ENCODE measurements around the gene PLAGL2. TPM values are rescaled to one million over a fixed set of nuclear protein-coding genes. Genes with fewer than 3 reads are reported as not detected.
"Not testable (repeated sequence)": the region's sequence is repeated elsewhere in the genome, so short reads cannot be mapped to it uniquely, and the experiment has no call there.

PLAGL2 gene
- total RNA-seq, 1 donor from 2014 or later, result 34.9 TPM

DNA sequence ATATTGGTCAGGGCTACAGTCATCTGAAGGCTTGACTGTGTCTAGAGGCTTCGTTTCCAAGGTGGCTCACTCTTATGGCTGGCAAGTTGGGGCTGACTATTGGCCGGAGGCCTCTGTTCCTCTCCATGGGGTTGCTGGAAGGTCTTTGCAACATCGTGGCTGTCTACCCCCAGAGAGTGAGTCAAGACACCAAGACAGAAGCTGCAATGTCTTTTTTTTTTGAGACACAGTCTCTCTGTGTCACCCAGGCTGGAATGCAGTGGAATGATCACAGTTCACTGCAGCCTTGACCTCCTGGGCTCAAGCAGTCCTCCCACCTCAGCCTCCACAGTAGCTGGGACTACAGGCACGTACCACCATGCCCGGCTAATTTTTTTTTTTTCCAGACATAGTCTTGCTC, 40.5 kb upstream of the PLAGL2 start:
- H3K27ac Mint-ChIP-seq (ENCODE audit: unreplicated experiment), result no peak overlapping the region
- DNase-seq, result no peak
- H3K9me3 Mint-ChIP-seq (ENCODE audit: unreplicated experiment), result peaks cover 3% of the 10 kb centered on the region
- no peaks in the 10 kb centered on the region for H3K36me3 Mint-ChIP-seq (ENCODE audit: unreplicated experiment)
- TF ChIP-seq, protein P1, sequence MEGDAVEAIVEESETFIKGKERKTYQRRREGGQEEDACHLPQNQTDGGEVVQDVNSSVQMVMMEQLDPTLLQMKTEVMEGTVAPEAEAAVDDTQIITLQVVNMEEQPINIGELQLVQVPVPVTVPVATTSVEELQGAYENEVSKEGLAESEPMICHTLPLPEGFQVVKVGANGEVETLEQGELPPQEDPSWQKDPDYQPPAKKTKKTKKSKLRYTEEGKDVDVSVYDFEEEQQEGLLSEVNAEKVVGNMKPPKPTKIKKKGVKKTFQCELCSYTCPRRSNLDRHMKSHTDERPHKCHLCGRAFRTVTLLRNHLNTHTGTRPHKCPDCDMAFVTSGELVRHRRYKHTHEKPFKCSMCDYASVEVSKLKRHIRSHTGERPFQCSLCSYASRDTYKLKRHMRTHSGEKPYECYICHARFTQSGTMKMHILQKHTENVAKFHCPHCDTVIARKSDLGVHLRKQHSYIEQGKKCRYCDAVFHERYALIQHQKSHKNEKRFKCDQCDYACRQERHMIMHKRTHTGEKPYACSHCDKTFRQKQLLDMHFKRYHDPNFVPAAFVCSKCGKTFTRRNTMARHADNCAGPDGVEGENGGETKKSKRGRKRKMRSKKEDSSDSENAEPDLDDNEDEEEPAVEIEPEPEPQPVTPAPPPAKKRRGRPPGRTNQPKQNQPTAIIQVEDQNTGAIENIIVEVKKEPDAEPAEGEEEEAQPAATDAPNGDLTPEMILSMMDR (IDR thresholded peaks at IDR 0.05; ENCODE audit: partially characterized antibody, unreplicated experiment), result no peak
- no peak overlapping the region for H3K4me3 Mint-ChIP-seq (ENCODE audit: unreplicated experiment)
- H3K27me3 Mint-ChIP-seq (ENCODE audit: unreplicated experiment), result no peaks in the 10 kb centered on the region
- peaks cover 2% of the 10 kb centered on the region for H3K4me1 Mint-ChIP-seq (ENCODE audit: low read depth, unreplicated experiment)

DNA sequence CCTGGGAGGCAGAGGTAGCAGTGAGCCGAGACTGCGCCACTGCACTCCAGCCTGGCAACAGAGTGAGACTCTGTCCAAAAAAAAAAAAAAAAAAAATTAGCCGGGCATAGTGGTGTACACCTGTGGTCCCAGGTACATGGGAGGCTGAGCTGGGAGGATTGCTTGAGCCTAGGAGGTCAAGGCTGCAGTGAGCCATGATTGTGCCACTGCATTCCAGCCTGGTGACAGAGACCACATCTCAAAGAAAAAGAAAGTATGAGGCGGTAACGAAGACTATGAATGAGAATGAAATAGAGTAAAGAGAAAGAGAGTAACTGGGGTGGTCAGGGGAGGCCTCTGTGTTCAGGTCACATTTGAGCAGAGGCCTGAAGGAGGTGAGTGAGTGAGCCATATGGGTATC, 38.7 kb upstream of the PLAGL2 start:
- H3K4me3 Mint-ChIP-seq (ENCODE audit: unreplicated experiment); DNase-seq; H3K36me3 Mint-ChIP-seq (ENCODE audit: unreplicated experiment); H3K9me3 Mint-ChIP-seq (ENCODE audit: unreplicated experiment); H3K27me3 Mint-ChIP-seq (ENCODE audit: unreplicated experiment); H3K4me1 Mint-ChIP-seq (ENCODE audit: low read depth, unreplicated experiment): not testable (repeated sequence)
- H3K27ac Mint-ChIP-seq (ENCODE audit: unreplicated experiment), result peak overlapping the region; percentile 5

DNA sequence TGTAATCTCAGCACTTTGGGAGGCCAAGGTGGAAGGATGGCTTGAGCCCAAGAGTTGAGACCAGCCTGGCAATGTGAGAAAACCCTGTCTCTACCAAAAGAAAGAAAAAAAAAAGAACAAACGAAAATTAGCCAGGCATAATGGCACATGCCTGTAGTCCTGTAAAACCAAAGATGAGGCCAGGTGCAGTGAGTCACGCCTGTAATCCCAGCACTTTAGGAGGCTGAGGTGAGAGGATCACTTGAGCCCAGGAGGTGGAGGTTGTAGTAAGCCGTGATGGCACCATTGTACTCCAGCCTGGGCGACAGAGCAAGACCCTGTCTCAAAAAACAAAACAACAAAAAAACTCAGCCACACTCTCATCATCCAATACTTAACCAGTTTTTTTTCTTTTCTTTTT, 37.4 kb upstream of the PLAGL2 start:
- H3K4me1 Mint-ChIP-seq (ENCODE audit: low read depth, unreplicated experiment), result peaks cover 4% of the 10 kb centered on the region
- H3K4me3 Mint-ChIP-seq (ENCODE audit: unreplicated experiment), result no peak overlapping the region
- TF ChIP-seq, protein P1 (IDR thresholded peaks at IDR 0.05; ENCODE audit: partially characterized antibody, unreplicated experiment), result no peak
- H3K27ac Mint-ChIP-seq (ENCODE audit: unreplicated experiment), result no peak overlapping the region
- DNase-seq, result no peak
- H3K9me3 Mint-ChIP-seq (ENCODE audit: unreplicated experiment), result peaks cover 3% of the 10 kb centered on the region
- H3K36me3 Mint-ChIP-seq (ENCODE audit: unreplicated experiment), result no peaks in the 10 kb centered on the region
- no peaks in the 10 kb centered on the region for H3K27me3 Mint-ChIP-seq (ENCODE audit: unreplicated experiment)

DNA sequence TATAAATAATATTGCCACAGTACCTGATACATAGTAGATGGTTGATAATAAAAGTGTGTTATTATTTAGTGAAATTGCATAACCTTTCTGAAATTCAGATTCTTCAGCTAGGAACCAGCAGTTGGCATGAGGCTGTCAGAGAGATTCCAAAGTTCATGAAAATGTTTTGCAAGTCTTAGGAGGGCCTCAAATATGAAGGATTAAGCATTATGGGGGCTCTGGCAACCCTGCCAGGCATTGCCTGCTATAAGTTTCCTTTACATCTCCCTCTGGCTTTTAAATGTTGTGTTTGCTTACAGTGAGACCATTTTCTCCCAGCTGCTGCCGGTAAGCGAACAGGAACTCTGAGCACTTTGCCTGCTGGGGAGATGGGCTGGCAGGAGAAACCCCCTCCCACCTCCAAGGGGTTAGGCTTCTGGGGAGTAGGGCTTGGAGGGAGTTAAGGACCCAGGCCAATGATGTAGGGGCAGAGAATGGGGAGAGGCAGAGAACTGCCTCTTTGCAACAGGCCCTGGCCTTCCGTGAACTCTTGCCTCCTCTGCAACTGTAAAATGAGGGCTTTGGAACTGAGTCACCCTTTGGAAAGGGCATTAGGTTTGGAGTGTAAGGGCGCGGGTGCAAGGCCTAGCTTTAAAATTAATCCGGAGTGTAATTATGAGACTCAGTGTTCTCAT, 36.7 kb upstream of the PLAGL2 start:
- no peaks in the 10 kb centered on the region for H3K36me3 Mint-ChIP-seq (ENCODE audit: unreplicated experiment)
- peaks cover 3% of the 10 kb centered on the region for H3K9me3 Mint-ChIP-seq (ENCODE audit: unreplicated experiment)
- H3K27ac Mint-ChIP-seq (ENCODE audit: unreplicated experiment), result no peak overlapping the region
- H3K4me3 Mint-ChIP-seq (ENCODE audit: unreplicated experiment), result no peak overlapping the region
- H3K4me1 Mint-ChIP-seq (ENCODE audit: low read depth, unreplicated experiment), result peaks cover 4% of the 10 kb centered on the region
- no peak for DNase-seq
- H3K27me3 Mint-ChIP-seq (ENCODE audit: unreplicated experiment), result no peaks in the 10 kb centered on the region
- TF ChIP-seq, protein P1 (IDR thresholded peaks at IDR 0.05; ENCODE audit: partially characterized antibody, unreplicated experiment), result no peak

DNA sequence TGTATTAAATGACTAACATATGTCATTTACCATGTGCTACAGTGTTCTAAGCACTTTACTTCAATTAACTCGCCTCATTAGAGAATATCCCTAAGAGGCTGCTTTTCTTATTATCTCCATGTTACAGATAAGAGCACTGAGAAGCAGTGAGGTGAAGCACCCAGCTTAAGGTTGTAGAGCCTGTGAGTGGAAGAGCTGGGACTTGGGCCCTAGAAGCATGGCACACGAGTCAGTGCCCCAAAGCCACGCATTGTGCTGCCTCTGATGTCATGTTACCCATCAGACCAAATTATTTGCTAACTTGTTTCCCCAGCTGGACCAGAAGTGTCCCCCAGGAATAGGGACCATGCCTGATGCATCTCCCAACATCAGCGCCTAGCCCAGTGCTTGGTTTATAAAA, 34.3 kb upstream of the PLAGL2 start:
- H3K4me3 Mint-ChIP-seq (ENCODE audit: unreplicated experiment), result no peak overlapping the region
- no peak for DNase-seq
- TF ChIP-seq, protein P1 (IDR thresholded peaks at IDR 0.05; ENCODE audit: partially characterized antibody, unreplicated experiment), result no peak
- H3K27ac Mint-ChIP-seq (ENCODE audit: unreplicated experiment), result no peak overlapping the region
- no peaks in the 10 kb centered on the region for H3K27me3 Mint-ChIP-seq (ENCODE audit: unreplicated experiment)
- H3K36me3 Mint-ChIP-seq (ENCODE audit: unreplicated experiment), result no peaks in the 10 kb centered on the region
- peaks cover 7% of the 10 kb centered on the region for H3K9me3 Mint-ChIP-seq (ENCODE audit: unreplicated experiment)
- H3K4me1 Mint-ChIP-seq (ENCODE audit: low read depth, unreplicated experiment), result peaks cover 2% of the 10 kb centered on the region
